Activated CD8-positive, alpha-beta memory T cell treated with anti-CD3 and anti-CD28 coated beads for 1 hour (primary cell): ENCODE results near the gene CLEC2L.

ENCODE experiments used
- DNase-seq, 2 donors: peaks; one replicate each; pipeline ENCODE4 v3.0.0-alpha.2; 2020; ENCODE audit warnings: low read depth in 1 of 2; ENCODE audit errors: extremely low read depth in 1 of 2

The CLEC2L gene

DNA sequence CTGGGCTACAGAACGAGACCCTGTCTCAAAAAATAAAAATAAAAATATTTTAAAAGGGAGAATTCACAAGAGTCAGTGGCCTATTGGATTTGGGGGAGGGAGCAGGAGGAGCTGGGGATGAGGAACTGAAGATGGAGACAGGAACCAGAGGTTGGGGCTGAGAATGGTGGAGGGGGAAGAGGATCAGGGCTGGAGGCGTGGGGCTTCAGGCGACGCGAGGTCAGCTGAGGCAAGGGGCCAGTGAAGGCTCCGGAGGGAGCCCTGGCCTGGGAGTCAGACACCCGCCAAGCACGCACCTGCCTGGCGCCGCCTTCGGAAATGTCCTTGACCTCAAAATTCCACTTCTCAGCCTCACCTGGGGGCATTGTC is 671 bp upstream of the CLEC2L start:
- DNase-seq, result no peak

DNA sequence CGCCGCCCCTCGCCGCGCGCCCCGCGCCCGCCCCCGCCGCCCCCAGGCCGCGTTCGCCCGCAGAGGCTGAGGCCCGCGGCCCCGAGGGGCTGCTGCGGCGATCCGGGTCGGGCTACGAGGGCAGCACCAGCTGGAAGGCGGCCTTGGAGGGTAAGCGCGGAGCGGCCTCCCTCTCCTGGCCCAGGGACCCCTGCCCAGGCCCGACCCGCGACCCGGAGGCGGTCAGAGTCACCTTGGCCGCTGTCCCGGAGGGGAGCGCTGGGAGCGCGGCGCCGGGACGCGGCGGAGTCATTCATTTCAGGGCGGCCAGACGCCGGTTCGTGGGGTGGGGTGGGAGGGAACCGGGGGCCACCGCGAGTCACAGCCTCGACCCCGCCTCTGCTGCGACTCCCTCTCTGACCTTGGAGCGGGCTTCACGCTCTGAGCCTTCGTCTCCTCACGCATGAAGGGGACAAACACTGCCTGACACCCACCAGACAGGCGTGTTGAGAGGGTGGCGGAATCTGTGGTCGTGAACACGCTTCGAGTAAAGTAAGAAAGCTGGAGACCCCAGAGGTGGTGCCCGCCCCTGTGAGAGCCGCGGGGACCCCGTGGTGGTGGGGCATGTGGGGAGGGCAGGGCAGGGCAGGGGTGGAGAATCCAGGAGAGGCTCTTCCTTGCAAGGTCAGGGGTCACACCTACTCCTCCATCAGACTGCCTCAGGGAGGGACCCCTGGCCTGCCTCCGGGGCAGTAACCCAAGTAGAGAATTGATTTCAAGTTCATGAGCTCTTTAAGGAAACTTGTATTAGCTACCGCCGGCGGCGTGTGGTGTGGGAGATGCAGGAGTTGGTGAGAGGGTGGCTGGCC is 707 bp downstream of the CLEC2L start:
- DNase-seq, result no peak

DNA sequence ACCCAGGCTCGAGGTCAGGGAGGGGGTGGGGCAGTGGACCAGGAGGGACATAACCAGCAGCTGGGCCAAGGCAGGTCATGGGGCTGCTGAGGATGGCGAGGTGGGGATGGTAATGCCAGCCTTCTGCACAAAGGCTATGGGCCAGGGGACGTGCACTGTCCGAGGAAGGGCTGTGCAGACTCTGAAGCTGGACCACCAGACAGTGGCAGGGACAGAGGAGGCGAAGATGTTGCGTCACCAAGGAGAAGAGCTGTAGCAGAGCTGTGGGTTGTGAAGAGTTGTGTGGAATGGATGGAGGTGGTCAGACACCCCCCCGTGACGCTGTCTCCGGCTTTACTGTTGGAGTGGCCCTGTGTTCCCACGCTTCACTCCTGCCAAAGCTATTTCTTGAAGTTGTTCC is 1.8 kb downstream of the CLEC2L start:
- DNase-seq, result no peak

DNA sequence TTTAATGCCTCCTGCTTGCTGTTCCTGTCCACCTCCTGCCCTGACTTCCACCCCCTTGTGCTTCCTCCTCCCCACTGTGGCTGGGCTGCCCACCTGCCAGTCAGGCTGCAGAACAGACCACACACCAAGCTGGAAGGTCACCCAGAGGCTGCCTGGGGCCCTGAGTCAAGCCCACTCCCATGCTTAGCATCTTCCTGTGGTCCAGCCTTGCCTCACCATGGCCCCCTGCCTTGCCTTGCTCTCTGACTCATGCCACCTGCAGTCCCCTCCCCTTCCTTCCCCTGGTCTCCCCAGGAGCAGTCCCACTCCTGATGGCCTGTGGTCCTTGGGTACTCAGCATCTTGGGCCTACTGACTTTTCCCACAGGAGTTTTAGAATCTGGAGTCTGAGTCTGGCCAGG is 2.3 kb downstream of the CLEC2L start:
- DNase-seq, result no peak

DNA sequence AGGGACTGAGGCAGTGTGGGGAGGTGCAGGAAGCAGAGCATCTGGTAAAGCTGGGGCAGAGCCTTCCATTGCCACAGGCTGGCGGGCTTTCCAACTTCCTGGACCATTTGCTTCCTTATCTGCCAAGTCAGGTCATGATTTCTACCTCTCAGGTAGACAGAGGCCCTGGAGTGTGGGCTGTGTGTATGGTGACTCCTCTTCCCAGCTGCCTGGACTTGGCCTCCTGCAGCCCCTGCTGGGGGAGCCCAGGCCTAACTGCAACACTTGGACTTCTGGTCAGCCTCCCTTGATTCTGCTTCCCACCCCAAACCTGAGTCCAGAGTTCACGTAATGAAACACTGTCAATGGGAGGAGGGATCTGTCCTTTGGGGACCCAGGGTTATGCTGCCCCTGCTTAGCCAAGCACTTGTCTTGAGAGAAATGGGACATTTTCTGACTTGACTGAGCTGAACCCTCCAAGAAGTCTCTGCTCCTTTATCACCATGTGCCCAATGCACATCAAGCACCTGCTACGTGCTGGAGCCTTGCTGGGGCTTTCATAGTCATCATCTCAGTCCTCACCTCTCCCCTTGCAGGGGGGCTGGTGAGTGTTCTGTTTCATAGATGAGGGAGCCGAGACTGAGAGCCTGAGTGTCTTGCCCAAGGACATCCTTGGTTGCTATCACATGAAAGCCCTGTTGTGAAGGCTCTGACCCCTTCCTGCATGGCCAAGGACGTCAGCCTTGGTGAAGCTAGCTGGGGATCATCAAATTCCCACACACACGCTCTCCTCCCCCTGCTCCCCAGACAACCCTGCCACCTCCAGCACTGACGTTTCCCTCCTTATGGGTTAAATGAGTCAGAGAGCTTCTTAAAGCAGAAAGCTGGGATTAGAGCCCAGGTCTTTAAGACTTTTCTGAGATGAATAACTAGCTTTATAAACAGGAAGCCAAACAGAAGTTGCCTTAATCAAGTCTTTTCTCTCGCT is 3.4 kb downstream of the CLEC2L start:
- no peak for DNase-seq

DNA sequence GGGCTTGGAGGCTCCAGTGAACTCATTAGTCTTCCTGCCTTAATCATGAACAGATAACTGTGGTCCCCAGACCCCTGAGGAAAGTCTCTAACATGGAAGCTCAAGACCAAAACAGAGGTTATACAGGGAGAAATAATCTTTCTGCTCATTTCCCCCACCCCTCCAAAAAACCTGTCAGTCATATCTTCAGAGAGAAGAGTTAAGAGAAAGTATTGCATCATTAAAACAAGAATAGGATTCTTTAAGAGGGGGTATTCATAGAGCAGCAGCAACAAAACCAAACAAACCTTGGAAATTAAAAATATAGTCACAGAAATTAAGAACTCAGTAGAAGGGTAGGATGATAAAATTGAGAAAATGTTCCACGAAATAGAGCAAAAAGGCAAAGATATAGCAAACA is 7.6 kb downstream of the CLEC2L start:
- DNase-seq, result no peak

DNA sequence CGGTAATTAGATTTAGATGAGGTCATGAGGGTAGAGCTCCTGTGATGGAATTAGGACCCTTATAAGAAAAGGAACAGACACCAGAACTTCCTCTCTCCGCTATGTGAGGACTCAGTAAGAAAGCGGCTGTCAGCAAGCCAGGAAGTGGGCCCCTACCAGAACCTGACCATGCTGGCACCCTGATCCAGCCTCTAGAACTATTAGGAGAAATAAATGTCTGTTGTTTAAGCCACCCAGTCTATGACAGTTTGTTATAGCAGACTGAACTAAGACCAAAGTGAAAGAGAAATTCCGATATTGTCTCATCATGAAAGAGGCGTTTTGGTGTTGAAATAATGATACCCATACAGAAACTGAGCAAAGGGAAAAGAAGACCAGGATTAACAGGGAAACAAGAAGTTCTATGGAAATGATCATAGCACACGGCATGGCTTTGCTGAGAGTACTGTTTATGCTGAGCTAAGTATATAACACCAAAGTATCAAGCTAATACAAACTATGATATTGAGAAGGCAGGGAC is 9.2 kb downstream of the CLEC2L start:
- no peak for DNase-seq

DNA sequence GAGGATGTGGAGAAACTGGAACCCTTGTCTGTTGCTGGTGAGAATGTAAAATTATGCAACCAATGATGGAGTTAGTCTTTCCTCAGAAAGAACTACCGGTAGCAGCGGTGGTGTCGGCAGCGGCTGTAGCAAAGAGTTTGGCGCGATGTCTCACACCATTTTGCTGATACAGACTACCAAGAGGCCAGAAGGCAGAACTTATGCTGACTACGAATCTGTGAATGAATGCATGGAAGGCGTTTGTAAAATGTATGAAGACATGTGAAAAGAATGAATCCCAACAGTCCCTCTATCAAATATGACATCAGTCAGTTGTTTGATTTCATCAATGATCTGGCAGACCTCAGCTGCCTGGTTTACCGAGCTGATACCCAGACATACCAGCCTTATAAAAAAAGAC is 10.6 kb downstream of the CLEC2L start:
- no peak for DNase-seq

DNA sequence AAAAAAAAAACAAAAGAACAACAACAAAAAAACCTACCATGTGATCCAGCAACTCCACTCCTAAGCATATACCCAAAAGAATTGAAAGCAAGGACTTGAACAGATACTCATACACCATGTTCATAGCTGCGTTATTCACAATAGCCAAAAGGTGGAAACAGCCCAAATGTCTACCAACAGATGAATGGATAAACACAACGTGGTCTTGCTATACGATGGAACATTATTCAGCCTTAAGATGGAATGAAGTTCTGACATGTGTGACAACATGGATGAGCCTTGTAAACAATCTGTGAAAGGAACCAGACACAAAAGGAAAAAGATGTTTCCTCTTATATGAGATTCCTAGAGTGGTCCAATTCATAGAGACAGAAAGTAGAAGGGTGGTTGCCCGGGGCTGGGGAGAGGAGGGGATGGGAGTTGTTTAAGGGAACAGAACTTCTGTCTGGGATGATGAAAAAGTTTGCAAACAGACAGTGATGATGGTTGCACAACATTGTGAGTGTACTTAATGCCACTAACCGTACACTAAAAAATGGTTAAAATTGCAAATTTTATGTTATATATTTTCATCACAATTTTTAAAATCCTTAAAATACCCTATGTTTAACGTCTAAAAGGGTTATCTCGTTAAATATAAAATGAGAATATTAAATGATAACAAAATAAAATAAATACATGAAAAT is 11.6 kb downstream of the CLEC2L start:
- no peak for DNase-seq

DNA sequence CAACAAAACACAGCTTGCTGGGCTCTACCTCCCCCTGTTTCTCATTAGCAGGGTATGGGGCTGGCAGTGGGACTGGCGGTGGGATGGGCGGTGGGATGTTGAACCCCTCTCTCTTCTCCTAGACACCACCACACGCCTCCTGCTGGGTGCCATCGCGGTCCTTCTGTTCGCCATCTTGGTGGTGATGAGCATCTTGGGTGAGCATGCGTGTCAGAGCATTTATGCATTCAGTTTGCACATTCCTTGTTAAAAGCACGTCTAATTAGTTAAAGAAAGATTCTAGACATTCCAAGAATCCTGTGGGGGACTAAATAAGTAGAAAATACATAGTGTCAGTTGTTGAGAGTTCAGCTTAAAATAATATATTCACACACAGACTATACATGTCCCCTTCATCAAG is 12.7 kb downstream of the CLEC2L start:
- no peak for DNase-seq

DNA sequence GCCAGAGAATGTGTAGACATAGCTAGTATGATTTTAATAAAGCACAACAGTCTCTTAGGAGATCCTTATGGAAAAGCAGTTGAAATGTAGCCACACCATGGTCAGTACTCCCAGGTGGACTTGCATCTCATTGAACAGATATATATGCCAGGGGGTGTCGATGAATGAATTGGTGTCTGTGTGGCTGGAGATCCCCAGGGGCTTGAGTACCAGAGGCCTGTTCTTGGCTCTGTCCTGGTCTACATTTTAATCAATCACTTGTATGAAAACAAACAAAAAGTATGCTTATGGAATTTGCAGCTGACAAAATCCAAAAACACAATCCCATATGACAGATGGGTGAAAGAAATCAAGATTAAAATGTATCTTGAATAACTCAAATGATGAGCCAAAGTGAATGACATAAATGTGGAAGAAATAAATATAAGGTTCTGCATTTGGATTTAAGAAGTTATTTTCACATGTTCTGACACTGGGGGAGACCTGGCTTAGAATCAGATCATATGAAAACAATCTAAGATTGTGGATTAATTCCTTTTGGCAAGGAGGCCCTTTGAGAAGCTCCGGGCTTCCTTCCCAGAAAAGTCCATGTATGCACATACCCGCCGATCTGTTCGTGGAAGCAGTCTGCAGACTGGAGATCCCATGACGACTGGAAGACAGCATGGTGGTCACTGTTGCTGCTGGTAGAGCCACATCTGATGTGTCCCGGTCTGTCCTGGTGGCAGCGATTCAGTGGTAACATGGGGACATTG is 15.6 kb downstream of the CLEC2L start:
- no peak for DNase-seq

DNA sequence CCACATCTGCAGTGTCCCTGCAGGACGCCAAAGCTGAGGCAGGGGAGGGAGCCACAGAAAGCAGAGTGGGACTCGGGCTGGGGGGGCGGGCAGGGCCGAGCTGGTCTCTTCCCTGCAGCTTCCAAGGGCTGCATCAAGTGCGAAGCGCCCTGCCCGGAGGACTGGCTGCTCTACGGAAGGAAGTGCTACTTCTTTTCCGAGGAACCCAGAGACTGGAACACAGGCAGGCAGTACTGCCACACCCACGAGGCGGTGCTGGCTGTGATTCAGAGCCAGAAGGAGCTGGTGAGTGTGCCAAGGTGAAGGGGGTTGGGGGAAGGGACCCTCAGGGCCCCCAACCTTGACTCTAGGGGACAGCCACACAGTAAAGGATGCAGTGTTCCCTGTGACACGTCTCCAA is 16.7 kb downstream of the CLEC2L start:
- no peak for DNase-seq

DNA sequence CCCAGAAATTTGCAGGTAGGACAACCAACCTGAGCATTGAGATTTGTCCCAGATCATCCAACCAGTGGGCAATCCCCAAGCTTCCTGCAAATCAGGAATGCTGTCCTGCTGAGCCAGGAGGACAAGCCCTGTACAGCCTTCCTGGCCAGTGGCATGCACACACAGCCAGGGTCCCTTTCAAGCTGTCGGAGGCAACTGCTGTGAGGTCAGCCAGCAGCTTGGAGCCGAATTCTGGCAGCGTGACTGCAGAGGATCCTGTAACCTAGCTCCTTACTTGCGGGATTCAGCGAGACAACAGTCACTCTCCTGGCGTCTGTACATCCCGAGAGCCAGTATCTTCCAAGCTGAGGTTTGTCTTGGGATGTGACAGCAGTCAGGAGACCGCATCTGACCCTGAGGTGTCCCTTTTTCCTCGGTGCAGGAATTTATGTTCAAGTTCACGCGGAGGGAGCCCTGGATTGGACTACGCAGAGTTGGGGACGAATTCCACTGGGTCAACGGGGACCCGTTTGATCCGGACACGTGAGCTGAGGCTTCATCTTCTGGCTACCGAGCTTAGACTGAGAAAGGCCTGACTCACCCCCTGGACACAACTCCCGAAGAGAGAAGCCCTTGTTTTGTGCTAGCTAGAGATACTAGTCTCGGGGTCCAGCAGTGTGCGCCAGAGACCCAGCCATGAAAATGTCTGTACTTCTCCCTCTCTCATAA is 18.3 kb downstream of the CLEC2L start:
- DNase-seq, result no peak

DNA sequence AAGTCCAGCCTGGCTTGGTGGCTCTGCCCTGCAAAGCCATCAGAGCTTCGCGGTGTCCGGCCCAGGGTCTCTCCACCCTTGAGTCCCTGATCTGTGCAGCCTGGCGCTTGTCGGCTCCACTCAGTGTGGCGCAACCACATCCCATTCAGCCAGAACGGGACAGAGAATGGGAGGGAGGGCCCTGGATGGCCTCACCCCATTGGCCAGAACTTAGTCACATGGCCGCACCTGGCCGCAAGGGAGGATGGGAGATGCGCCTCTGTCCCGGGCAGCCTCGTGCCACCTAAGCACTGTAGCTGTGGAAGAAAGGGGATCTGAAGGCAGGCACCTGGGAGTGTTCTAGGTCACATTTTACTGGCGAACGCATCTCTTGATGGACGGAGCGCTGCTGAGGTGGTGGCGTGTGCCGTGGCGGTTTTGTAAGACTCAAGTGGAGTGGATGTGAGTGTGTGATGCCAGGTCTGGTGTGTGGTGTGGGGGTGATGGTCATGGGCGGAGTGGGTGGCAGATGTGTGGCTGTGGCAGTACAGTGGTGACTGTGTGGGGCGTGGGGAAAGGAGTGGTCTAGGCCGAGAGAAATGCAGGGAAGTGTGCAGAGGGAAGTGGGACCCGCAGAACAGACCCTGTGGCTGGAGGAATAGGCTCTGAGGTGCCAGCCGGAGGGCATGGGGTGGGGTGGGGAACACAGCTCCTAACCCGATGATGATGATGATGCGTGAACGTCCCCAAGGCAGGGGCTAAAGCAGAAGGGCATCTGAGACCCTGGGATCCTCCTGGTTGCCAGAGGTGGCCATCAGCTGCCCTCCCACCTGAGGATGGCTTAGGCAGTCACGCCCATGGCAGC is 19.0 kb downstream of the CLEC2L start:
- no peak for DNase-seq

DNA sequence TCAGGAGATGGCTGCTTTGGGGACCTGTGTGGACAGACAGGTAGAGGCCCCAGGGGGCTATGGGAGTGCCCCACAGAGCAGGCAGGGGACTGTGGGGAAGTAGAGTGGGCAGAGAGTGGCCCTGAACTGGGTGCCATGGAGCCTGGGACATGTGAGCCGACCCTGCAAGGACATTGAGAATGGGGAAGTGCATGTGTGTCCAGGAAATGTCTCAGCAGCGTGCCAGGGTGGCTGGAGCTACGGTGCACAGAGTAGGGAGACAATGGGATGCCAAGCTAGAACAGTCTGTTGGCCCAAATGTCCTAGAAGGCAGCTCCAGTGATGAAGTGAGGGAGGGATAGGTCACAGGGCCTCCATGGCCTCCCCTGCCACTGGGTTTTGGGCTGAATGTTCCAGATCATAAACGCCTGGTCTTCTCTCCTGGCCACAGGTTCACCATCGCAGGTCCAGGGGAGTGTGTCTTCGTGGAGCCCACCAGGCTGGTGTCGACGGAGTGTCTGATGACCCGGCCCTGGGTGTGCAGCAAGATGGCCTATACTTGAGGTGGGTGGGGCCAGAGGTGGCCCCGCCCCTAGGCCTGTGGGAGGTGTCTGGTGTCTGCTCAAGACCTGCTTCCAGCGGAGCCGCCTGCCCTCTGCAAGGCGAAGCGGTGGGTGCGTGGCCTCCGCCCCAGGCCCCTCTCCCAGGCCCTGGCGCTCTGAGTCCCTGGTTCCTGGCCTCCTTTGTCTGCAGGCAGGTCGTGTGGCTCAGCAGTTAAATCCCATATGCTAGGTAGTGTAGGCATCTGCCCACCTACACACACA is 20.5 kb downstream of the CLEC2L start:
- DNase-seq, result no peak

DNA sequence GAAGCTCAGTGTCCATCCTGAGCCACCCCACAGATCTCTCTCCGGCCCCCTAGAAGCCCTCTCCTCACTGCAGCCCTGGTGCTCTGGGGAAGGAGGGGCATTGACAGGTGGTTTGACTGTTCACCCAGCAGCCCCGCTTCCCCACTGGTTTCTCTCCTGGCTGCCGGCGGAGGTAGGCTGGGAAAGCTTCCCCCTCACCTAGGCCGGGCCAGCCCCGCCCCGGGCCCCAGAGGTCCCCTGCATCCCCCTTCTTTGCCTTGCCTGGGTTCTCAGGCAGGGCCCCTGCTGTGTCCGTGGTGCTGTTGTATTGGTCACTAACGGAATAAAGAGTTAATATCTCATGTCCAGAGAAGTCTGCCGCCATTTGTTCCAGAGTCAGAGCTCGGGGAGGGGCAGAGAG is 21.2 kb downstream of the CLEC2L start:
- DNase-seq, result no peak

DNA sequence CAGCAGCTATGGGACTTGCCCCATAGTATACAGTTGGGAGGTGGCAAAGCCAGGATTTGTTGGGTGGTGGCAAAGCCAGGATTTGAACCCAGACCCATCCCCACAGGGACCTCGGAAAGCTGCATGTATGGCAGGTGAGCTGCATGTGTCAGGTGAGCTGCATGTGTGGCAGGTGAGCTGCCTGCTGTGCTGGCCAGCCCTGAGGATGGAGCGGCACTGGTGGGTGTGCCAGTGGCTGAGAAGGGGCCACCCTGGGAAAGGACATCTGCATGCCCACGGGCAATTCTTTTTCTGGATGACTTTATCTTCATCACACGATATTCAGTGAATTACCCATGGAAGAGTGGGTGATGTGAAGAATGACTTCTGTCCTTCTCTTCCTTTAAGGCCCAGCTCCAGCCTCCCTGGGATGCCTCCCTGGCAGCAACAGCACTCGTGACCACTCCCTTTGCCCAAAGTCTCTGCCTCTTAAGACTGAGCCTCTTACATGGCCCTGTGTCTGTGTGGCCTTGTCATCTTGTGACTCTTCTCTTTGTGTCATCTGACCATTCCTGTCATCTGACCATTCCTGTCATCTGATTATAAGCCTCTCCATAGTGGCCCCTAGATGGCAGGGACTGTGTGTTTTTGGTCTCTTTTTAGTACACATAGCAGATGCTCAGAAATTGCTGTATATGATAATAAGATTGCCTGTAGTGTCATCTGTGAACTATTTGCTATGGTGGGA is 25.0 kb downstream of the CLEC2L start:
- DNase-seq, result no peak
